HEK293 (cell line): Measurements from ENCODE around the gene ELMO1.

Source experiments
- CTCF ChIA-PET: fragments of 350-600 bp; formaldehyde crosslinking; extraction: SDS; loops from one replicate; lab custom pipeline; 2021; ENCODE audit warnings: antibody characterized with exemption; lab: Yijun Ruan, JAX
- POLR2A ChIA-PET: fragments of 300-600 bp; formaldehyde crosslinking; extraction: SDS; loops from one replicate; lab custom pipeline; 2020; ENCODE audit warnings: antibody characterized with exemption, inconsistent platforms; lab: Yijun Ruan, JAX
- H3K27ac ChIP-seq: fragments of 200-500 bp; sonication (Bioruptor generic); 2 replicates; pipeline ENCODE4 v1.5.1; 2014; ENCODE audit warnings: low read depth, low read length, control low read depth, inconsistent platforms; ENCODE audit errors: extremely low read depth
- H3K36me3 ChIP-seq, 2 experiments: fragments of 200-500 bp in 1 of 2; sonication (Bioruptor generic) in 1 of 2; 1 replicate in 1 of 2; 2 replicates in 1 of 2; pipeline ENCODE4 v1.5.1; 2014 to 2017; ENCODE audit warnings: inconsistent platforms in 2 of 2, low read length in 2 of 2; ENCODE audit not compliant: control insufficient read depth in 2 of 2, insufficient read depth in 1 of 2
- H3K4me1 ChIP-seq: fragments of 200-500 bp; sonication (Bioruptor generic); 2 replicates; pipeline ENCODE4 v1.5.1; 2014; ENCODE audit warnings: mild to moderate bottlenecking, low read length, inconsistent platforms; ENCODE audit not compliant: control insufficient read depth, insufficient read depth
- H3K4me3 ChIP-seq: 2 replicates; pipeline ENCODE4 v1.5.1; 2011; ENCODE audit warnings: low read depth, mild to moderate bottlenecking, control low read depth, low read length, moderate library complexity
- H3K9me3 ChIP-seq: fragments of 200-500 bp; sonication (Bioruptor generic); 2 replicates; pipeline ENCODE4 v1.5.1; 2014; ENCODE audit warnings: low read depth, low read length, inconsistent platforms; ENCODE audit not compliant: control insufficient read depth, insufficient read depth
- ATF2 ChIP-seq: fragments of 450-650 bp; formaldehyde crosslinking; IDR thresholded peaks from 2 replicates; pipeline ENCODE4 v1.5.1; 2016; ENCODE audit warnings: missing biosample characterization, missing genetic modification characterization, low read depth
- BCL11A ChIP-seq: fragments of 450-650 bp; formaldehyde crosslinking; IDR thresholded peaks from 2 replicates; pipeline ENCODE4 v1.5.1; 2016; ENCODE audit warnings: low read depth, missing biosample characterization, missing genetic modification characterization
- MYNN ChIP-seq: fragments of 450-650 bp; formaldehyde crosslinking; IDR thresholded peaks from 2 replicates; pipeline ENCODE4 v1.5.1; 2016; ENCODE audit warnings: missing biosample characterization, missing genetic modification characterization, borderline replicate concordance
- PRDM10 ChIP-seq: fragments of 450-650 bp; formaldehyde crosslinking; IDR thresholded peaks from 2 replicates; pipeline ENCODE4 v1.5.1; 2016; ENCODE audit warnings: missing biosample characterization, missing genetic modification characterization
- SALL2 ChIP-seq: fragments of 450-650 bp; formaldehyde crosslinking; IDR thresholded peaks from 2 replicates; pipeline ENCODE4 v1.5.0; 2017; ENCODE audit warnings: missing biosample characterization, mild to moderate bottlenecking, missing genetic modification characterization, borderline replicate concordance
- SCRT2 ChIP-seq: fragments of 450-650 bp; formaldehyde crosslinking; IDR thresholded peaks from 2 replicates; pipeline ENCODE4 v1.5.1; 2016; ENCODE audit warnings: missing biosample characterization, missing genetic modification characterization
- TRIM28 ChIP-seq: IDR thresholded peaks from 2 replicates; pipeline ENCODE4 v1.6.1; 2011; ENCODE audit warnings: low read length, control low read depth, borderline replicate concordance
- TSHZ1 ChIP-seq: fragments of 450-650 bp; formaldehyde crosslinking; IDR thresholded peaks from 2 replicates; pipeline ENCODE4 v1.5.1; 2016; ENCODE audit warnings: missing biosample characterization, missing genetic modification characterization, borderline replicate concordance
- ZNF112 ChIP-seq: fragments of 450-650 bp; formaldehyde crosslinking; IDR thresholded peaks from 2 replicates; pipeline ENCODE4 v1.5.0; 2017; ENCODE audit warnings: missing biosample characterization, missing genetic modification characterization
- ZNF184 ChIP-seq: fragments of 450-650 bp; IDR thresholded peaks from 2 replicates; pipeline ENCODE4 v1.5.1; 2018; ENCODE audit warnings: missing biosample characterization, mild to moderate bottlenecking, missing genetic modification characterization
- ZNF223 ChIP-seq: fragments of 450-650 bp; formaldehyde crosslinking; IDR thresholded peaks from 2 replicates; pipeline ENCODE4 v1.5.1; 2016; ENCODE audit warnings: missing biosample characterization, missing genetic modification characterization
- ZNF280C ChIP-seq: fragments of 450-650 bp; formaldehyde crosslinking; IDR thresholded peaks from 2 replicates; pipeline ENCODE4 v1.5.1; 2016; ENCODE audit warnings: missing biosample characterization, missing genetic modification characterization
- ZNF335 ChIP-seq: fragments of 450-650 bp; formaldehyde crosslinking; conservative IDR thresholded peaks from 2 replicates; pipeline ENCODE4 v1.5.1; 2016; ENCODE audit warnings: missing biosample characterization, missing genetic modification characterization
- ZNF394 ChIP-seq: fragments of 450-650 bp; formaldehyde crosslinking; IDR thresholded peaks from 2 replicates; pipeline ENCODE4 v1.5.1; 2016; ENCODE audit warnings: missing biosample characterization, missing genetic modification characterization, mild to moderate bottlenecking, moderate library complexity, borderline replicate concordance
- ZNF404 ChIP-seq: fragments of 450-650 bp; formaldehyde crosslinking; IDR thresholded peaks from 2 replicates; pipeline ENCODE4 v1.5.1; 2017; ENCODE audit warnings: missing biosample characterization, missing genetic modification characterization
- ZNF549 ChIP-seq: fragments of 450-650 bp; IDR thresholded peaks from 2 replicates; pipeline ENCODE4 v1.5.1; 2018; ENCODE audit warnings: missing biosample characterization, missing genetic modification characterization, mild to moderate bottlenecking, inconsistent platforms, moderate library complexity
- ZNF580 ChIP-seq: fragments of 450-650 bp; formaldehyde crosslinking; IDR thresholded peaks from 2 replicates; pipeline ENCODE4 v1.5.1; 2016; ENCODE audit warnings: missing biosample characterization, missing genetic modification characterization
- ZNF623 ChIP-seq: fragments of 450-650 bp; formaldehyde crosslinking; IDR thresholded peaks from 2 replicates; pipeline ENCODE4 v1.5.1; 2016; ENCODE audit warnings: missing biosample characterization, missing genetic modification characterization
- ZNF791 ChIP-seq: fragments of 450-650 bp; formaldehyde crosslinking; IDR thresholded peaks from 2 replicates; pipeline ENCODE4 v1.5.1; 2016; ENCODE audit warnings: missing biosample characterization, missing genetic modification characterization
- ZNF843 ChIP-seq: fragments of 450-650 bp; formaldehyde crosslinking; IDR thresholded peaks from 2 replicates; pipeline ENCODE4 v1.5.1; 2016; ENCODE audit warnings: missing biosample characterization, missing genetic modification characterization
- ZSCAN30 ChIP-seq: fragments of 450-650 bp; IDR thresholded peaks from 2 replicates; pipeline ENCODE4 v1.5.1; 2018; ENCODE audit warnings: missing biosample characterization, mild to moderate bottlenecking, missing genetic modification characterization, moderate library complexity

ELMO1 gene

GRCh38 chr7:37068038-37068437 is 380.6 kb downstream of the ELMO1 start:
- Histone ChIP-seq H3K4me3 (no peak overlapping the region), H3K4me1 (no peaks in the 10 kb centered on the region), H3K9me3 (no peaks in the 10 kb centered on the region), H3K36me3 (no peaks in the 10 kb centered on the region), H3K27ac (no peak overlapping the region)
- POLR2A ChIA-PET, result no interaction called here
- TF ChIP-seq SCRT2 (tag by site-specific recombination) (peak; percentile 32; the same call in 1 of the 2 replicates), ZNF184 (tag by site-specific recombination) (no peak), TRIM28 (0 out of 2 replicates have a peak, but pooled peaks have one; percentile 46)
- CTCF ChIA-PET, result no interaction called here

GRCh38 chr7:37065779-37066271 is 382.8 kb downstream of the ELMO1 start:
- CTCF ChIA-PET, result no interaction called here
- H3K4me1 ChIP-seq, result no peaks in the 10 kb centered on the region
- H3K27ac ChIP-seq, result no peak overlapping the region
- TF ChIP-seq ATF2 (tag by site-specific recombination), result no peak
- TF ChIP-seq SALL2 (tag by site-specific recombination), result no peak
- no peak for TF ChIP-seq ZNF394 (tag by site-specific recombination)
- TF ChIP-seq ZNF623 (tag by site-specific recombination), result no peak
- no peak for TF ChIP-seq ZSCAN30 (tag by site-specific recombination)
- TF ChIP-seq ZNF335, result no peak
- no peak for TF ChIP-seq BCL11A (tag by site-specific recombination)
- no peak for TF ChIP-seq TSHZ1
- no peak for TF ChIP-seq ZNF404 (tag by site-specific recombination)
- no peak for TF ChIP-seq ZNF280C
- no peak for TF ChIP-seq ZNF223
- TF ChIP-seq ZNF112 (tag by site-specific recombination), result no peak
- POLR2A ChIA-PET, result no interaction called here
- no peaks in the 10 kb centered on the region for H3K36me3 ChIP-seq
- no peaks in the 10 kb centered on the region for H3K9me3 ChIP-seq
- no peak overlapping the region for H3K4me3 ChIP-seq

GRCh38 chr7:37062560-37062859 is 386.2 kb downstream of the ELMO1 start:
- H3K27ac ChIP-seq, result no peak overlapping the region
- no peaks in the 10 kb centered on the region for H3K9me3 ChIP-seq
- ChIA-PET CTCF (no interaction called here), POLR2A (interaction anchor here (0.5 kb wide), 1 partner anchor 93 kb away, joined by 5 read pairs; no protein-coding TSS in a partner anchor)
- H3K36me3 ChIP-seq, result no peaks in the 10 kb centered on the region
- no peak overlapping the region for H3K4me3 ChIP-seq
- H3K4me1 ChIP-seq, result no peaks in the 10 kb centered on the region
- TF ChIP-seq ZNF791 (tag by site-specific recombination) (no peak), ZNF843 (tag by site-specific recombination) (no peak), MYNN (tag by site-specific recombination) (no peak), PRDM10 (tag by site-specific recombination) (no peak), ZNF549 (tag by site-specific recombination) (no peak), ZNF580 (no peak)
